ENCODE data around the gene TIMELESS. TPM values are rescaled to one million over a fixed set of nuclear protein-coding genes. Genes with fewer than 3 reads are reported as not detected.

The TIMELESS gene
- total and polyA plus RNA-seq, 9 of the 15 experiments (the other 6 are each of a cell fraction or from before 2014, with no cell fraction given) = 11.9 to 59.2 (median 35.8) TPM

- TF ChIP-seq NR0B1 (IDR thresholded peaks at IDR 0.05; ENCODE audit: partially characterized antibody) (no peak), KLF6 (CRISPR knock-in tag; IDR thresholded peaks at IDR 0.05; ENCODE audit: borderline replicate concordance) (no peak), PCBP1 (IDR thresholded peaks at IDR 0.05; ENCODE audit: low read depth, low read length, poor library complexity, severe bottlenecking) (peak; percentile 52), ARNT (IDR thresholded peaks at IDR 0.05) (no peak; a peak in 1 of 4 replicates), HNRNPH1 (optimal IDR thresholded peaks at IDR 0.05; ENCODE audit: low read depth, low read length) (no peak), CBX2 (IDR thresholded peaks at IDR 0.05; ENCODE audit: insufficient read depth, low read length, poor library complexity, severe bottlenecking) (no peak), MAFG (tag; conservative IDR thresholded peaks at IDR 0.05) (no peak), RAD51 (IDR thresholded peaks at IDR 0.05; ENCODE audit: borderline replicate concordance, low read depth) (peak; percentile 96), POLR3A (IDR thresholded peaks at IDR 0.05; ENCODE audit: borderline replicate concordance, extremely low read depth, insufficient read depth, insufficient read length) (no peak), KDM2B (CRISPR knock-in tag; IDR thresholded peaks at IDR 0.05) (no peak), CHD7 (IDR thresholded peaks at IDR 0.05; ENCODE audit: low read depth, low read length) (no peak), POLR3G (IDR thresholded peaks at IDR 0.05; ENCODE audit: extremely low read depth, insufficient read length, insufficient replicate concordance) (no peak)
Measured at GRCh38 chr12:56448860-56449621, at the start of gene TIMELESS (continued).
